Hematopoietic multipotent progenitor cell treated with erythropoietin and hydrocortisone succinate and interleukin-3 and kit ligand, for 6 days (in vitro differentiated cells): Measurements from ENCODE around the gene TSPAN10.
"Not testable (repeated sequence)": the region's sequence is repeated elsewhere in the genome, so short reads cannot be mapped to it uniquely, and the experiment has no call there.

Source experiments
- DNase-seq: peaks from one replicate; pipeline ENCODE4 v3.0.0-alpha.2; 2015

Gene TSPAN10

GRCh38 chr17:81636505-81637288 is at the start of gene TSPAN10, which contains the start of gene NPLOC4:
TSPAN10 (plus strand) TSS chr17:81637196; CDS start chr17:81642413, 5,217 bp downstream.
NPLOC4 (minus strand) TSS chr17:81637112; CDS start chr17:81636930, 182 bp downstream.
- peak; percentile 89 for DNase-seq

- no peak for DNase-seq
Measured at GRCh38 chr17:81589612-81590011, 47.4 kb upstream of the TSPAN10 start.

GRCh38 chr17:81590121-81590520 is 46.9 kb upstream of the TSPAN10 start:
- no peak for DNase-seq

- no peak for DNase-seq
Measured at GRCh38 chr17:81591971-81592370, 45.0 kb upstream of the TSPAN10 start.

GRCh38 chr17:81593105-81593871 is 43.7 kb upstream of the TSPAN10 start:
- no peak for DNase-seq

GRCh38 chr17:81599719-81600486 is 37.1 kb upstream of the TSPAN10 start:
- DNase-seq, result no peak

GRCh38 chr17:81601525-81602120 is 35.4 kb upstream of the TSPAN10 start:
- peak; percentile 84 for DNase-seq

- DNase-seq, result no peak
Measured at GRCh38 chr17:81603846-81604610, 33.0 kb upstream of the TSPAN10 start.

GRCh38 chr17:81607431-81607830 is 29.6 kb upstream of the TSPAN10 start:
- DNase-seq, result no peak

GRCh38 chr17:81608082-81608481 is 28.9 kb upstream of the TSPAN10 start:
- DNase-seq, result no peak

GRCh38 chr17:81608605-81609004 is 28.4 kb upstream of the TSPAN10 start:
- DNase-seq, result no peak

- peak; percentile 9 for DNase-seq
Measured at GRCh38 chr17:81609541-81610311, 27.3 kb upstream of the TSPAN10 start.

- no peak for DNase-seq
Measured at GRCh38 chr17:81612172-81612970, 24.6 kb upstream of the TSPAN10 start.

- DNase-seq, result no peak
Measured at GRCh38 chr17:81615401-81615930, 21.5 kb upstream of the TSPAN10 start.

- DNase-seq, result no peak
Measured at GRCh38 chr17:81616877-81617276, 20.1 kb upstream of the TSPAN10 start.

GRCh38 chr17:81618307-81618706 is 18.7 kb upstream of the TSPAN10 start:
- DNase-seq, result not testable (repeated sequence)

- no peak for DNase-seq
Measured at GRCh38 chr17:81621494-81622130, 15.4 kb upstream of the TSPAN10 start.

GRCh38 chr17:81630274-81630673 is 6.7 kb upstream of the TSPAN10 start:
- DNase-seq, result no peak

GRCh38 chr17:81631482-81631881 is 5.5 kb upstream of the TSPAN10 start:
- no peak for DNase-seq

GRCh38 chr17:81635431-81635830 is 1.6 kb upstream of the TSPAN10 start:
- no peak for DNase-seq
